HCT116 (cell line): ENCODE results near the gene ZNF57. TPM values are rescaled to one million over a fixed set of nuclear protein-coding genes. Genes with fewer than 3 reads are reported as not detected.
"Not testable (repeated sequence)": the region's sequence is repeated elsewhere in the genome, so short reads cannot be mapped to it uniquely, and the experiment has no call there.

ENCODE experiments used
- ATAC-seq: fragments of 200-7000 bp; cut with Tn5 transposase; 2 replicates; pipeline ENCODE4 v1.9.1; 2020; ENCODE audit warnings: mild to moderate bottlenecking, moderate library complexity
- BruUV-seq: library from RNA; stranded (reverse); fragments of 400-500 nt; replicated peaks from 2 replicates; lab custom pipeline; 2021; lab: Mats Ljungman, UMichigan
- CTCF ChIA-PET: fragments of 300-600 bp; sonication (Branson Sonifier 250); formaldehyde crosslinking; loops from one replicate; lab custom pipeline; 2021; ENCODE audit warnings: antibody characterized with exemption; lab: Charles Lee
- POLR2A ChIA-PET: fragments of 300-600, 350-600 bp; sonication (Branson Sonifier 250); formaldehyde crosslinking; loops from one replicate; lab custom pipeline; 2021; ENCODE audit warnings: antibody characterized with exemption; lab: Charles Lee
- RAD21 ChIA-PET, 2 experiments: fragments of 300-600 bp; sonication (Branson Sonifier 250); formaldehyde crosslinking; loops; one replicate each; lab custom pipeline; 2023; ENCODE audit warnings: low total read pairs in 2 of 2; ENCODE audit not compliant: uncharacterized antibody in 2 of 2, unreplicated experiment in 2 of 2, low non-redundant PET in 1 of 2; lab: Charles Lee
- DNase-seq: peaks from one replicate; pipeline ENCODE4 v3.0.0-alpha.2; 2010; ENCODE audit warnings: low read depth, low spot score
- H2AFZ ChIP-seq: fragments of 200-600 bp; shearing (Covaris generic), sonication (generic); 2 replicates; pipeline ENCODE4 v1.6.1; 2017; ENCODE audit warnings: low read depth, mixed run types, mixed read lengths, antibody characterized with exemption, low read length; ENCODE audit not compliant: poor library complexity, severe bottlenecking
- H3K27ac ChIP-seq: 2 replicates; pipeline ENCODE4 v1.5.1; 2012; ENCODE audit warnings: low read depth, low read length
- H3K27me3 ChIP-seq: fragments of 200-600 bp; sonication (generic); 2 replicates; pipeline ENCODE4 v1.6.1; 2016; ENCODE audit warnings: mixed run types, low read length, mixed read lengths; ENCODE audit not compliant: insufficient read depth
- H3K36me3 ChIP-seq, 2 experiments: fragments of 200-500 bp in 1 of 2; fragments of 200-600 bp in 1 of 2; sonication (Bioruptor generic) in 1 of 2; sonication (generic) in 1 of 2; 2 replicates each; pipeline versions ENCODE4 v1.5.1 to v1.6.1; 2014 to 2016; ENCODE audit warnings: low read length in 2 of 2, inconsistent platforms in 1 of 2, mixed read lengths in 1 of 2, mixed run types in 1 of 2; ENCODE audit not compliant: insufficient read depth in 2 of 2, control insufficient read depth in 1 of 2
- H3K4me1 ChIP-seq, 2 experiments: fragments of 200-600 bp in 1 of 2; sonication (generic) in 1 of 2; 2 replicates each; pipeline versions ENCODE4 v1.5.1 to v1.6.1; 2012 to 2017; ENCODE audit warnings: low read length in 2 of 2, inconsistent platforms in 1 of 2, mild to moderate bottlenecking in 1 of 2, mixed read lengths in 1 of 2, mixed run types in 1 of 2, moderate library complexity in 1 of 2; ENCODE audit not compliant: insufficient read depth in 2 of 2, control insufficient read depth in 1 of 2
- H3K4me2 ChIP-seq: fragments of 200-600 bp; sonication (generic); 2 replicates; pipeline ENCODE4 v1.6.1; 2017; ENCODE audit warnings: mixed run types, low read length, mixed read lengths
- H3K4me3 ChIP-seq, 2 experiments: fragments of 200-600 bp in 1 of 2; sonication (generic) in 1 of 2; replicated peaks in 1 of 2; 2 replicates each; pipeline ENCODE4 v1.5.1; 2011 to 2016; ENCODE audit warnings: low read length in 2 of 2, control low read depth in 1 of 2, low read depth in 1 of 2, mild to moderate bottlenecking in 1 of 2, mixed read lengths in 1 of 2, mixed run types in 1 of 2
- H3K79me2 ChIP-seq: fragments of 200-600 bp; sonication (generic); 2 replicates; pipeline ENCODE4 v1.6.1; 2017; ENCODE audit warnings: mild to moderate bottlenecking, mixed run types, low read length, moderate library complexity, mixed read lengths; ENCODE audit not compliant: insufficient read depth
- H3K9ac ChIP-seq: fragments of 200-600 bp; sonication (generic); 2 replicates; pipeline ENCODE4 v1.6.1; 2016; ENCODE audit warnings: low read length, mixed read lengths
- H3K9me2 ChIP-seq: fragments of 200-600 bp; sonication (generic), shearing (Covaris generic); 2 replicates; pipeline ENCODE4 v1.6.1; 2017; ENCODE audit warnings: mixed run types, mild to moderate bottlenecking, moderate library complexity; ENCODE audit not compliant: insufficient read depth
- H3K9me3 ChIP-seq, 2 experiments: fragments of 200-500 bp in 1 of 2; fragments of 200-600 bp in 1 of 2; sonication (Bioruptor generic) in 1 of 2; sonication (generic) in 1 of 2; 2 replicates each; pipeline ENCODE4 v1.6.1; 2014 to 2017; ENCODE audit warnings: low read length in 2 of 2, mixed read lengths in 2 of 2, inconsistent platforms in 1 of 2, low read depth in 1 of 2, mild to moderate bottlenecking in 1 of 2, mixed run types in 1 of 2, moderate library complexity in 1 of 2; ENCODE audit not compliant: control insufficient read depth in 1 of 2, insufficient read depth in 1 of 2
- H4K20me1 ChIP-seq: fragments of 200-600 bp; sonication (generic), shearing (Covaris generic); 2 replicates; pipeline ENCODE4 v1.6.1; 2017; ENCODE audit warnings: mixed run types, mild to moderate bottlenecking, moderate library complexity; ENCODE audit not compliant: insufficient read depth
- ATF3 ChIP-seq: IDR thresholded peaks from 2 replicates; pipeline ENCODE4 v1.6.1; 2012
- CBX3 ChIP-seq: IDR thresholded peaks from 2 replicates; pipeline ENCODE4 v1.6.1; 2012; ENCODE audit warnings: low read depth
- CTCF ChIP-seq, 3 experiments: fragments of 200-600 bp in 1 of 3; sonication (generic) in 1 of 3; IDR thresholded peaks in 2 of 3; conservative IDR thresholded peaks in 1 of 3; 2 replicates each; pipeline ENCODE4 v1.5.1; 2012 to 2017; ENCODE audit warnings: low read depth in 2 of 3, low read length in 2 of 3, antibody characterized with exemption in 1 of 3, borderline replicate concordance in 1 of 3, control low read depth in 1 of 3, mild to moderate bottlenecking in 1 of 3, mixed read lengths in 1 of 3, mixed run types in 1 of 3, moderate library complexity in 1 of 3; ENCODE audit not compliant: insufficient read depth in 1 of 3
- RAD21 ChIP-seq: IDR thresholded peaks from 2 replicates; pipeline ENCODE4 v1.6.1; 2012; ENCODE audit warnings: low read depth, mild to moderate bottlenecking
- intact Hi-C: fragments of 100-400 bp; cut with micrococcal nuclease; formaldehyde crosslinking; loops from 2 replicates; pipeline ENCODE4 v1.10.0; 2022
- total RNA-seq: library from RNA; stranded (reverse); gene quantifications from one replicate; pipeline ENCODE4 v1.2.1, GENCODE V29; 2021; ENCODE audit not compliant: unreplicated experiment

The ZNF57 gene
- total RNA-seq, 1 experiment from 2014 or later: 8.3 TPM

GRCh38 chr19:2872175-2872574 lies 28.6 kb upstream of the ZNF57 start:
- H3K4me2 ChIP-seq, H3K4me1 ChIP-seq, POLR2A ChIA-PET, H4K20me1 ChIP-seq, DNase-seq, H3K4me3 ChIP-seq, H3K9me2 ChIP-seq, ATAC-seq, H3K79me2 ChIP-seq, H3K27ac ChIP-seq, H3K9ac ChIP-seq, H2AFZ ChIP-seq, RAD21 ChIA-PET, BruUV-seq, intact Hi-C loops, H3K27me3 ChIP-seq, H3K36me3 ChIP-seq: not testable (repeated sequence)
- peak in 2 of 3 experiments; percentile 22 to 23; a peak in 3 of 6 replicates for TF ChIP-seq CTCF (IDR thresholded peaks at IDR 0.05 in 2 of 3, conservative IDR thresholded peaks at IDR 0.05 in 1 of 3; ENCODE audit: borderline replicate concordance in 1 of 3, insufficient read depth in 1 of 3, low read depth in 2 of 3, low read length in 2 of 3)
- peak; percentile 12; the same call in 1 of the 2 replicates for TF ChIP-seq RAD21
- H3K9me3 ChIP-seq: peaks cover 2 to 18% of the 10 kb centered on the region in 2 experiments; a peak in 2 of 4 replicates
- CTCF ChIA-PET: interaction anchor here (0.7 to 1.2 kb wide), 2 partner anchors 165 to 224 kb away, joined by 4 to 10 read pairs; no protein-coding TSS in a partner anchor

- H3K4me2 ChIP-seq: no peak overlapping the region
- H3K79me2 ChIP-seq: no peaks in the 10 kb centered on the region
- H3K9me3 ChIP-seq: peaks cover 13 to 22% of the 10 kb centered on the region in 2 experiments; a peak in 2 of 4 replicates
- H3K9ac ChIP-seq: no peak overlapping the region
- ATAC-seq (no peak), DNase-seq (no peak)
- POLR2A ChIA-PET: interaction anchor here (0.6 kb wide), 1 partner anchor 35 kb away, joined by 3 read pairs; no protein-coding TSS in a partner anchor
- no peaks in the 10 kb centered on the region for H3K4me1 ChIP-seq
- no peaks in the 10 kb centered on the region for H3K9me2 ChIP-seq
- no peaks in the 10 kb centered on the region for H4K20me1 ChIP-seq
- intact Hi-C loops: no loop called here
- RAD21 ChIA-PET: no interaction called here
- H3K36me3 ChIP-seq: no peaks in the 10 kb centered on the region
- BruUV-seq: no TSS peak
- H3K27me3 ChIP-seq: no peaks in the 10 kb centered on the region
- no peak overlapping the region for H3K4me3 ChIP-seq
- no peak overlapping the region for H2AFZ ChIP-seq
- CTCF ChIA-PET: no interaction called here
- H3K27ac ChIP-seq: no peak overlapping the region
- peak; percentile 24; the same call in 1 of the 2 replicates for TF ChIP-seq CBX3
- TF ChIP-seq ATF3: no peak
Observed at GRCh38 chr19:2877398-2878331, 23.1 kb upstream of the ZNF57 start.
